Upper lobe of left lung (tissue), 6 donors: ENCODE measurements around the gene CFAP44. TPM values are rescaled to one million over a fixed set of nuclear protein-coding genes. Genes with fewer than 3 reads are reported as not detected.

ENCODE experiments used
- ATAC-seq, 2 donors: fragments of 200-7000 bp; cut with Tn5 transposase; one replicate each; pipeline ENCODE4 v1.9.1; 2022; ENCODE audit warnings: mild to moderate bottlenecking in 2 of 2, moderate library complexity in 2 of 2; ENCODE audit not compliant: low FRiP score in 2 of 2
- DNase-seq, 2 donors: peaks; one replicate each; pipeline ENCODE4 v3.0.0-alpha.2; 2019 to 2020
- H3K27ac ChIP-seq, 4 donors: fragments of 200-600 bp; sonication (generic); one replicate each; pipeline ENCODE4 v1.5.1; 2016 to 2019
- H3K27me3 ChIP-seq, 4 donors: fragments of 200-600 bp; sonication (generic); one replicate each; pipeline ENCODE4 v1.5.1; 2017 to 2019
- H3K36me3 ChIP-seq, 4 donors: fragments of 200-600 bp; sonication (generic); one replicate each; pipeline ENCODE4 v1.5.1; 2016 to 2019
- H3K4me1 ChIP-seq, 4 donors: fragments of 200-600 bp; sonication (generic); one replicate each; pipeline ENCODE4 v1.5.1; 2018 to 2019
- H3K4me3 ChIP-seq, 4 donors: fragments of 200-600 bp; sonication (generic); one replicate each; pipeline ENCODE4 v1.5.1; 2017 to 2019; ENCODE audit warnings: mild to moderate bottlenecking in 2 of 4, moderate library complexity in 1 of 4
- H3K9me3 ChIP-seq, 4 donors: fragments of 200-600 bp; sonication (generic); one replicate each; pipeline ENCODE4 v1.5.1; 2018 to 2019
- EP300 ChIP-seq, 4 donors: sonication (generic); formaldehyde crosslinking; IDR thresholded peaks; one replicate each; pipeline ENCODE4 v1.5.1; 2017; ENCODE audit warnings: antibody characterized with exemption in 4 of 4, control low read depth in 2 of 4
- POLR2A ChIP-seq, 4 donors: fragments of 450-650 bp; IDR thresholded peaks; one replicate each; pipeline ENCODE4 v1.5.1; 2016 to 2017; ENCODE audit warnings: antibody characterized with exemption in 4 of 4, mild to moderate bottlenecking in 2 of 4
- POLR2AphosphoS5 ChIP-seq, 2 donors: sonication (generic); formaldehyde crosslinking; IDR thresholded peaks; one replicate each; pipeline ENCODE4 v1.5.1; 2017; ENCODE audit warnings: antibody characterized with exemption in 2 of 2
- WGBS, 2 donors: methylation state at CpG; one replicate each; pipeline ENCODE4 v1.1.5; 2017 to 2018; 5-methylcytosine and 5-hydroxymethylcytosine counted together
- total RNA-seq, 6 donors: library from RNA; depleted of rRNA in 4 of 6; stranded (reverse); fragments of >200 nt in 4 of 6; gene quantifications; one replicate each; pipeline versions ENCODE4 v1.1.0 to v1.2.1, GENCODE V29; 2016 to 2021
- TF ChIP-seq, protein P1 (sequence below), 6 experiments: fragments of 450-650 bp in 4 of 6; fragments of 200-600 bp in 2 of 6; sonication (generic) in 2 of 6; IDR thresholded peaks; one replicate each; pipeline ENCODE4 v1.5.1; 2016 to 2019; ENCODE audit warnings: antibody characterized with exemption in 6 of 6
- donor health status: DM: no; HTN: no; CAD: no; lungs with moderate emphysema.
- donor health status: DM: no; HTN: yes; CAD: no; lungs with severe emphysema.

CFAP44 gene
- total RNA-seq, 6 donors from 2014 or later = 6.5 to 54.9 (median 10.9) TPM

DNA sequence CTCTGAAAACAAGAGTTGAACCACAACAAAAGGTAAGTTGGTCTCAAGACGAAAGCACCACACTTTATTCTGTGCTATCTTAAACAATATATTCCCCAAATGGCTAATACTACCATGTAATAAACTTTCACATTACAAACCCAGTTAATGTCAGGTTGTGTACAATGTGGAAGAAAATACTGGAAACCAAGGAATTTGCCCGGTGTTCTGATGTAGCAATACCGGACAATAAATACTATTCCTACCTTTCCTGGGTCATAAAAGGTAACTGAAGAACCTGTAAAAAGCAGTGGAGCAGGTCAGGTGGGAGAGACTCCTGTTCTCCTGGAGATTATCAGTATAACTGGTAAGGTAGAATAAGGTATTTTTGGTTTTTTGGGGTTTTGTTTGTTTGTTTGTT, 3.9 kb downstream of the CFAP44 start:
- WGBS, 2 donors = 60 to 82% methylated on average over 3 of the region's 3 CpGs
- H3K27me3 ChIP-seq = no peaks in the 10 kb centered on the region
- no peak for ATAC-seq
- DNase-seq = no peak
- no peak overlapping the region for H3K4me3 ChIP-seq
- H3K27ac ChIP-seq = no peak overlapping the region
- peaks cover 0 to 3% (median 0%) of the 10 kb centered on the region in 4 donors for H3K36me3 ChIP-seq
- TF ChIP-seq, protein P1, sequence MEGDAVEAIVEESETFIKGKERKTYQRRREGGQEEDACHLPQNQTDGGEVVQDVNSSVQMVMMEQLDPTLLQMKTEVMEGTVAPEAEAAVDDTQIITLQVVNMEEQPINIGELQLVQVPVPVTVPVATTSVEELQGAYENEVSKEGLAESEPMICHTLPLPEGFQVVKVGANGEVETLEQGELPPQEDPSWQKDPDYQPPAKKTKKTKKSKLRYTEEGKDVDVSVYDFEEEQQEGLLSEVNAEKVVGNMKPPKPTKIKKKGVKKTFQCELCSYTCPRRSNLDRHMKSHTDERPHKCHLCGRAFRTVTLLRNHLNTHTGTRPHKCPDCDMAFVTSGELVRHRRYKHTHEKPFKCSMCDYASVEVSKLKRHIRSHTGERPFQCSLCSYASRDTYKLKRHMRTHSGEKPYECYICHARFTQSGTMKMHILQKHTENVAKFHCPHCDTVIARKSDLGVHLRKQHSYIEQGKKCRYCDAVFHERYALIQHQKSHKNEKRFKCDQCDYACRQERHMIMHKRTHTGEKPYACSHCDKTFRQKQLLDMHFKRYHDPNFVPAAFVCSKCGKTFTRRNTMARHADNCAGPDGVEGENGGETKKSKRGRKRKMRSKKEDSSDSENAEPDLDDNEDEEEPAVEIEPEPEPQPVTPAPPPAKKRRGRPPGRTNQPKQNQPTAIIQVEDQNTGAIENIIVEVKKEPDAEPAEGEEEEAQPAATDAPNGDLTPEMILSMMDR (IDR thresholded peaks at IDR 0.05) = no peak
- TF ChIP-seq EP300 (IDR thresholded peaks at IDR 0.05) (no peak), POLR2AphosphoS5 (IDR thresholded peaks at IDR 0.05) (no peak), POLR2A (IDR thresholded peaks at IDR 0.05) (no peak)
- H3K4me1 ChIP-seq = no peaks in the 10 kb centered on the region
- H3K9me3 ChIP-seq = no peaks in the 10 kb centered on the region

DNA sequence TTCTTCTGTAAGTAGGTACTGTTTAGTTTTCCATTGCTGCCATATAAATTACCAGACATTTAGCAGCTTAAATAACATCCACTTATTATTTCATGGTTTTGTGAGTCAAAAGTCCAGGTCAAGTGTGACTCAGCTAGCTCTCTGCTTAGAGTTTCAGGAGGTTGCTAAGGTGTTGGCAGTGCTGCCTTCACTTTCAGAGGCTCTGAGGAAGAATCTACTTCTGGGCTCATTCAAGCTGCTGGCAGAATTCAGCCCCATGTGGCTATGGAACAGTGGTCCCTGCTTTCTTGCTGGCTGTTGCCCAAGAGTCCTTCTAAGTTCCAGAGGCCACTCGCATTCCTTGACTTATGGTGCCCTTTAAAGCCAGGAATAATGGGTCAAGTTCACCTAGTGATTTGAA, 4.5 kb downstream of the CFAP44 start:
- Histone ChIP-seq H3K4me3 (no peak overlapping the region), H3K27ac (no peak overlapping the region), H3K27me3 (no peaks in the 10 kb centered on the region), H3K9me3 (no peaks in the 10 kb centered on the region), H3K36me3 (peaks cover 0 to 3% (median 0%) of the 10 kb centered on the region in 4 donors), H3K4me1 (no peaks in the 10 kb centered on the region)
- TF ChIP-seq, protein P1 (IDR thresholded peaks at IDR 0.05) = no peak
- TF ChIP-seq EP300 (IDR thresholded peaks at IDR 0.05) = no peak
- TF ChIP-seq POLR2A (IDR thresholded peaks at IDR 0.05) = no peak
- no peak for TF ChIP-seq POLR2AphosphoS5 (IDR thresholded peaks at IDR 0.05)
- ATAC-seq (no peak), DNase-seq (no peak)
- 95 to 100% methylated on average over 1 of the region's 1 CpG for WGBS, 2 donors

DNA sequence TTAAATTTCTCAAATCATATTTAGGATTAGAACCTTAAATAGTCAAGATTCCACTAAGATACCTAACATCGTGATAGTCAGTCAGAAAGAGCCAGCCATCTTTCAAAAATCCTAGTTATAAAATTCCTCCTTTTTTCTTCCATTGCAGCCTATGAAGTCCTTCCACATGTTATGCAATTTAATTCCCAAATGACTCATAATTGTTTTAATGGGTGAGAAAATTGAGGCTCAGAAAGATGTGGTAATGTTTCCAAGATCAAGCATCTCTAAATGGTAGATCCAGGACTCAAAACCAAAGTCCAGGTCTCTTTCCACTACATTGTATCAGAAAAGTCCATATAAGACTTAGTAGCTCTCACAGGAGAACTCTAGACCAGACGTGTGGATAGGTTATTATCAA, 9.5 kb downstream of the CFAP44 start:
- Histone ChIP-seq H3K9me3 (no peaks in the 10 kb centered on the region), H3K27me3 (no peaks in the 10 kb centered on the region), H3K27ac (no peak overlapping the region), H3K36me3 (peaks cover 0 to 4% (median 2%) of the 10 kb centered on the region in 4 donors), H3K4me3 (no peak overlapping the region), H3K4me1 (no peaks in the 10 kb centered on the region)
- TF ChIP-seq, protein P1 (IDR thresholded peaks at IDR 0.05) = no peak
- TF ChIP-seq EP300 (IDR thresholded peaks at IDR 0.05) (no peak), POLR2AphosphoS5 (IDR thresholded peaks at IDR 0.05) (no peak), POLR2A (IDR thresholded peaks at IDR 0.05) (no peak)
- 83 to 90% methylated on average over 2 of the region's 2 CpGs for WGBS, 2 donors
- ATAC-seq = no peak
- no peak for DNase-seq

DNA sequence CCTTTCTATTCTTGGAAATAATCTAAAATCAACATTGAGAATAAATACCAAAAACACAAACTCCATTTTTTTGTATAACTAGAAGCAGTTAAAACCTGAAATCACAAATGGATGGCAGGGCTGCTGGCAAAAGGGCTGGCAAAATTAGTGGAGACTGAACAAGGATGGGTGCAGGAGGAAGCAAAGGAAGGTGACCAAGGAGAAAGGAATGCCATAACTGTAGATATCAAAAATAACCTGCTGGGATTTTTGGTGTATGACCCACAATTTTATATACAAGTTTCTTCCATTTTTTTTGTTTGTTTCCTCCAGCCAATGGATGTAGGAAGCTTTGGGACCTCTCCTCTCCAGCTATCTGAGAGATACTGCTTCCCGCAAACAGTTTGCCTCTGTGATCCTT, 12.7 kb downstream of the CFAP44 start:
- DNase-seq (no peak), ATAC-seq (no peak)
- Histone ChIP-seq H3K9me3 (no peaks in the 10 kb centered on the region), H3K36me3 (peaks cover 6 to 23% (median 14%) of the 10 kb centered on the region in 4 donors), H3K27ac (no peak overlapping the region), H3K4me3 (no peak overlapping the region), H3K27me3 (no peaks in the 10 kb centered on the region), H3K4me1 (no peaks in the 10 kb centered on the region)
- 96 to 98% methylated on average over 1 of the region's 1 CpG for WGBS, 2 donors
- TF ChIP-seq EP300 (IDR thresholded peaks at IDR 0.05) (no peak), POLR2A (IDR thresholded peaks at IDR 0.05) (no peak), POLR2AphosphoS5 (IDR thresholded peaks at IDR 0.05) (no peak)
- TF ChIP-seq, protein P1 (IDR thresholded peaks at IDR 0.05) = no peak

DNA sequence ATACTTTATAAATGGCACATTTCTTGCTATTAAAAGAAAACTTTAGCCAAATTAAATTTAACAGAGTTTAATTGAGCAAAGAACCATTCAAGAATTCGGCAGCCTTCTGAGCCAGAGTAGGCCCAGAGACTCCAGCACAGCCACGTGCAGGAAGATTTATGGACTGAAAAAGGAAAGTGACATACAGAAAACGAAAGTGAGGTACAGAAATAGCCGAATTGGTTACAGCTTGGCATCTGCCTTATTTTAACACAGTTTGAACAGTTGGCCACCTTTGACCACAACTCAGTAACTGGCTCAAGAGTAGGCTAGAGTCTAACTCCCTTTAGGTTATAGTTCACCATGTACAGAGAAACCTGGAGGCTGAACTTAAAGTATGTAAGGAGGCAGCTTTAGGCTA, 17.6 kb downstream of the CFAP44 start:
- Histone ChIP-seq H3K4me3 (no peak overlapping the region), H3K27me3 (no peaks in the 10 kb centered on the region), H3K36me3 (peaks cover 6 to 31% (median 14%) of the 10 kb centered on the region in 4 donors), H3K27ac (no peak overlapping the region), H3K9me3 (no peaks in the 10 kb centered on the region), H3K4me1 (no peaks in the 10 kb centered on the region)
- no peak for DNase-seq
- ATAC-seq = no peak
- WGBS, 2 donors = 57 to 58% methylated on average over 4 of the region's 4 CpGs
- no peak for TF ChIP-seq EP300 (IDR thresholded peaks at IDR 0.05)
- TF ChIP-seq POLR2AphosphoS5 (IDR thresholded peaks at IDR 0.05) = no peak
